DND-41 (cell line): ENCODE results near the gene GABBR2.

Experiments
- CTCF ChIP-seq: IDR thresholded peaks from 2 replicates; pipeline ENCODE4 v1.5.1; 2012; ENCODE audit warnings: borderline replicate concordance, low read length, moderate library complexity, mild to moderate bottlenecking; ENCODE audit not compliant: poor library complexity, severe bottlenecking; ENCODE audit errors: extremely low read depth
- EZH2 ChIP-seq: IDR thresholded peaks from 3 replicates; pipeline ENCODE4 v1.6.1; 2012; ENCODE audit warnings: borderline replicate concordance, low read depth, mild to moderate bottlenecking, moderate library complexity, low read length, inconsistent platforms; ENCODE audit not compliant: severe bottlenecking

DNA sequence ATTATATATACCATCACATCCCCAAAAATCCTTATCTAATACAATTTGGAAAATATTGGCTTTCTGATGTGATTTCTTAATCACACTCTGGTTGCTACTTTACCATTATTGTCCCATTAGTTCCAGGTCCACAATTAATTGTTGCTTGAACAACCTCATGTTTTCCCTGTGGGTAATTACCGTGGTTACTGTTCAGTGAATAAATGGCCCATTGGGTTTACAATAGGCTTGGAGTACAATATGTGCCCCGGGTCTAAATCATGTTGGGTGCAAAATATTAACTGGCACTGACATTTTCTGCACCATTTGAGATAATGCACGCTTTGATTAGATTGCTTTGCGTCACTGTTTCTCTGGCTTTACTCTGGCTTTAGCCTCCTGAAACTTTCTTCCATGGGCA lies 163.7 kb downstream of the GABBR2 start:
- TF ChIP-seq CTCF (no peak), EZH2 (no peak)
